ENCODE data around the gene ANKRA2.

The ANKRA2 gene

DNA sequence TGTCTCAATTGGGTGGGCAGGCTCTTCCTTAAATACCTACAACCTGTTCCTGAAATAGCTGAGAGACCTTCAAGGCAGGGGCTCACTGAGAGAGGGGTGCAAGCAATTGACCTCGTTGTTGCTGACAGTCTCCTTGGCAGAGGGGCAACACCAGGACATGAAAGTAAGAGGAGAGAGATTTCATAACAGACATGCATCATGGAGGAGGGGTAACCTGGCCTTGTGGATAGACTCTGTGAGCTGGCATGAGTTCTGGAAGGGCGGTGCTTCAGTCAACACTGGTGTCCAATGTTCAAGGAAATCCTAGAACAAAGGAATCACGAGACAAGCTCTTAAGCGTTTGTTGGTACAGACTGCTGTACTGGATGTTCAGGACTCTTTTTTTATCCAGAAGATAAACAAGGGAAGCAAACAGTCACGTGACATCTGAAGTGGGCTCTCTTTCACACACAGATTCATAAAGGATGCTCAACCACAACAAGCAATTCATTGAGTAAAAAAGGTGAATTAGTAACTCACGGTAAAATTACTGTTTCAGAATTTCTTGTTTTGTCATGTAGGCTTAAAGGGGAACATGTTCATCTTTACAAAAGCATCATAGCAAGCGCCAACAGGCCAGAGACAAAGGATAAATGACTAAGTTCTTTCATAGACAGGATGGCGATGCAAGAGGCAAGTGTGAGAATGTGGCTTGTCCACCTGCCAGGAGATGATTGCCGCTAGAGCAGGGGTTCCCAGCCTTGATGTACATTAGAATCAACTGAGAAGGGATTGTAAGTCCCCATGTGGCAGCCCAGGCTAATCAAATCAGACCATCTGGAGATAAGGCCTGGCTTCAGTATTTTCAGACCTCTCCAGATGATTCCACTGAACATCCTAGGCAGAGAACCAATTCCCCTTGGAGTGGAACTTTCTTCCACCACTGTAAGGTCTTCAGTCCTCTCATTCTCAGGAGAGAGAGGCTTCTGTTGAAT lies 20.7 kb downstream of the ANKRA2 start:
- Histone ChIP-seq H3K9me3 (ENCODE audit: severe bottlenecking) (no peaks in the 10 kb centered on the region), H3K27me3 (ENCODE audit: insufficient read depth, low read depth, severe bottlenecking) (no peaks in the 10 kb centered on the region), H3K36me3 (no peaks in the 10 kb centered on the region), H3K27ac (no peak overlapping the region), H3K4me3 (ENCODE audit: low read depth, low read length) (no peak overlapping the region)
- TF ChIP-seq, protein P1, sequence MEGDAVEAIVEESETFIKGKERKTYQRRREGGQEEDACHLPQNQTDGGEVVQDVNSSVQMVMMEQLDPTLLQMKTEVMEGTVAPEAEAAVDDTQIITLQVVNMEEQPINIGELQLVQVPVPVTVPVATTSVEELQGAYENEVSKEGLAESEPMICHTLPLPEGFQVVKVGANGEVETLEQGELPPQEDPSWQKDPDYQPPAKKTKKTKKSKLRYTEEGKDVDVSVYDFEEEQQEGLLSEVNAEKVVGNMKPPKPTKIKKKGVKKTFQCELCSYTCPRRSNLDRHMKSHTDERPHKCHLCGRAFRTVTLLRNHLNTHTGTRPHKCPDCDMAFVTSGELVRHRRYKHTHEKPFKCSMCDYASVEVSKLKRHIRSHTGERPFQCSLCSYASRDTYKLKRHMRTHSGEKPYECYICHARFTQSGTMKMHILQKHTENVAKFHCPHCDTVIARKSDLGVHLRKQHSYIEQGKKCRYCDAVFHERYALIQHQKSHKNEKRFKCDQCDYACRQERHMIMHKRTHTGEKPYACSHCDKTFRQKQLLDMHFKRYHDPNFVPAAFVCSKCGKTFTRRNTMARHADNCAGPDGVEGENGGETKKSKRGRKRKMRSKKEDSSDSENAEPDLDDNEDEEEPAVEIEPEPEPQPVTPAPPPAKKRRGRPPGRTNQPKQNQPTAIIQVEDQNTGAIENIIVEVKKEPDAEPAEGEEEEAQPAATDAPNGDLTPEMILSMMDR (IDR thresholded peaks at IDR 0.05; ENCODE audit: low read depth, low read length): no peak
- peak; percentile 33 for DNase-seq

GRCh38 chr5:73542020-73542419 lies 23.4 kb downstream of the ANKRA2 start:
- no peaks in the 10 kb centered on the region for H3K27me3 ChIP-seq (ENCODE audit: insufficient read depth, low read depth, severe bottlenecking)
- H3K9me3 ChIP-seq (ENCODE audit: severe bottlenecking): no peaks in the 10 kb centered on the region
- H3K36me3 ChIP-seq: no peaks in the 10 kb centered on the region
- DNase-seq: no peak
- H3K27ac ChIP-seq: no peak overlapping the region
- TF ChIP-seq, protein P1 (IDR thresholded peaks at IDR 0.05; ENCODE audit: low read depth, low read length): no peak
- H3K4me3 ChIP-seq (ENCODE audit: low read depth, low read length): no peak overlapping the region

GRCh38 chr5:73540192-73540591 lies 25.2 kb downstream of the ANKRA2 start:
- H3K9me3 ChIP-seq (ENCODE audit: severe bottlenecking): no peaks in the 10 kb centered on the region
- TF ChIP-seq, protein P1 (IDR thresholded peaks at IDR 0.05; ENCODE audit: low read depth, low read length): no peak
- H3K36me3 ChIP-seq: no peaks in the 10 kb centered on the region
- no peak overlapping the region for H3K4me3 ChIP-seq (ENCODE audit: low read depth, low read length)
- no peaks in the 10 kb centered on the region for H3K27me3 ChIP-seq (ENCODE audit: insufficient read depth, low read depth, severe bottlenecking)
- H3K27ac ChIP-seq: no peak overlapping the region
- DNase-seq: no peak

DNA sequence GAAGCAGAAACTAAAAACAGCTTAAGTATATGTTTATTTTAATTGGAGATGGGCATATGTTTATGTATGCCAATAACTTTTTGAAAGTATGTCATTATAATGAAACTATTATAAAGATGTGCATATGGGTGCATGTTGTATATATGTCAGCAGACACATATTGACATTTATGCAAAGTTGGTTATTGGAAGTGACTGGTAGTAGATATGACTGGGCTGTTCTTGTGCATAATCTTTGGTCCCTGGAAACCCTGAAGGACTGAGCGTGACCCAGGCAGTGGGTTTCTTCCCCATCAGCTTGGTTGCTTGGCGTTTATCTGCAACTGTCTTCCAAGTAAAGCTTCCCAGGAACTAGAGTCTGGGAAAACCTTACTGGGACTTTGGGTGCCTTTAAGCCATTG lies 25.7 kb downstream of the ANKRA2 start:
- no peak for DNase-seq

DNA sequence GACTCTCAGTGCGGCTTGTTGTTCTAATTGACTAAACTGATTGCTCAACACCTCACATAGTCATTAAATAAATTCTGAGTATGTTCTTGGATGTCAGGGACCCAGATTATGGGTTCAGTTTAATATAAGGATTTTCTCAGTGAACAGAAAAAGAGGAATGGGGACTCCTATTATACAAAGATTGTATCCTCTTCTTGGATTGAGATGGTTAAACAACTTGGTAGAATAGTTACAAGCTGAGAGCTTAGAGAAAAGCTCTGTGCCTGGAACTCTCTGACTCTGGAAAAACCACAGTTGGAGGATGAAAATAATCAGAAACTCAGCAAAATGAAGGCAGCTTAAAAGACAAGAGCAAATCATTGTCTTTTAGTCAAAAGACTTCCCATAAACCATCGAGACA lies 30.5 kb downstream of the ANKRA2 start:
- TF ChIP-seq, protein P1 (IDR thresholded peaks at IDR 0.05; ENCODE audit: low read depth, low read length): no peak

More for the DNA sequence above, 25.7 kb downstream of the ANKRA2 start:
- H3K27me3 ChIP-seq (ENCODE audit: insufficient read depth, low read depth, severe bottlenecking): no peaks in the 10 kb centered on the region
- no peaks in the 10 kb centered on the region for H3K36me3 ChIP-seq
- H3K27ac ChIP-seq: no peak overlapping the region
- TF ChIP-seq, protein P1 (IDR thresholded peaks at IDR 0.05; ENCODE audit: low read depth, low read length): no peak
- H3K9me3 ChIP-seq (ENCODE audit: severe bottlenecking): no peaks in the 10 kb centered on the region
- no peak overlapping the region for H3K4me3 ChIP-seq (ENCODE audit: low read depth, low read length)

More for the DNA sequence above, 30.5 kb downstream of the ANKRA2 start:
- Histone ChIP-seq H3K27me3 (ENCODE audit: insufficient read depth, low read depth, severe bottlenecking) (no peaks in the 10 kb centered on the region), H3K9me3 (ENCODE audit: severe bottlenecking) (no peaks in the 10 kb centered on the region), H3K4me3 (ENCODE audit: low read depth, low read length) (no peak overlapping the region), H3K27ac (no peak overlapping the region), H3K36me3 (no peaks in the 10 kb centered on the region)
- DNase-seq: no peak

All from WERI-Rb-1 (cell line).